Activated CD8-positive, alpha-beta memory T cell treated with anti-CD3 and anti-CD28 coated beads for 36 hours (primary cell): Measurements from ENCODE around the gene DPEP3. TPM values are rescaled to one million over a fixed set of nuclear protein-coding genes. Genes with fewer than 3 reads are reported as not detected.

Experiments
- CTCF ChIA-PET: fragments of 350-600 bp; sonication (Branson Sonifier 250); formaldehyde crosslinking; loops from one replicate; lab custom pipeline; 2021; ENCODE audit warnings: antibody characterized with exemption; lab: Charles Lee
- POLR2A ChIA-PET: fragments of 350-600 bp; sonication (Branson Sonifier 250); formaldehyde crosslinking; loops from one replicate; lab custom pipeline; 2021; ENCODE audit warnings: antibody characterized with exemption; lab: Charles Lee
- total RNA-seq, 2 experiments: library from RNA; stranded (reverse); gene quantifications; one replicate each; pipeline ENCODE4 v1.2.3, GENCODE V29; 2021

DPEP3 gene
- total RNA-seq, 2 experiments from 2014 or later = 0.17 to 0.40 TPM

DNA sequence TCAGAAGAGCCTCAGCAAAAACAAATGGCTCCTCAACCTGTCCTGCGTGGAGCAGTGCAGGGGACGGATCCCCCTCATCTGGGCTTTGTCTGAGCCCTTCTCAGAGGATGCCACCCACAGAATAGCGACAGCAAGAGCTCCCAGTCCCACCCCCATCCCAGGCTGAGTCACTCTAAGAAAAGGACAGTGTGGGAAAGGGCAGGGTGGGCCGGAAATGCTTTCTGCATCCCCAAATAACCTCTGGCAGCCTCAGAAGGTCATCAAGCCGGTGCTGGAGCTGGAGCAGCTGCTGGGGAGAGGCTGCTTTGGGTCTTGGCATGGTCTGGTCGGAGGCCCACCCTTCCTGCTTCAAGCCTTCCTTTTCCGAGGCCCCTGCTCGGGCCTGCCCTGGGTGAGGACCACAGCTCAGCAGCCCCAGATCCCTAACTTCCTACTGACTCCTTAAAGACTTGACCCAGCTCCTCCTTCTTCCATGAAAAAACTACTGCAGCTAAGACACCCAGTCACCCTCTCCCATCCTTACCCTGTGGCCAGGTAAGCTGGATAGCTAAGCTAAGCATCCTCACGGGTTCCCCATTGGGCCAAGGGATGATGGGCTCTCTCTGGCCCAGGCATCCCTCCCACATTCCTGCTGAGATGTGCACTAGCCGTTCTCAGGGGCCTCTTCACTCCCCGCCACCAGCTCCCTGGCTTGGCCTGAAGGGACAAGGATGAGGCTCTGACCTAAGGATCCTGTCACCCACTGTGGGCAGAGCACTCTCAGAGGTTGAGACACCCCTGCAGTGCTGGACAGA, 20.6 kb downstream of the DPEP3 start:
- ChIA-PET POLR2A (interaction anchor here (0.6 kb wide), 1 partner anchor 1386 kb away, joined by 3 read pairs; no protein-coding TSS in a partner anchor), CTCF (interaction anchor here (0.6 kb wide), 1 partner anchor 153 kb away, joined by 3 read pairs; no protein-coding TSS in a partner anchor)

GRCh38 chr16:67957622-67958021, 22.7 kb downstream of the DPEP3 start:
- CTCF ChIA-PET = no interaction called here

GRCh38 chr16:67954421-67955196, 25.7 kb downstream of the DPEP3 start:
- POLR2A ChIA-PET = no interaction called here
- CTCF ChIA-PET = interaction anchor here (1.4 to 1.7 kb wide), 2 partner anchors 12 to 71 kb away, joined by 3 to 6 read pairs; no protein-coding TSS in a partner anchor

More at GRCh38 chr16:67957622-67958021, 22.7 kb downstream of the DPEP3 start:
- POLR2A ChIA-PET = no interaction called here

GRCh38 chr16:67953641-67954375, 26.5 kb downstream of the DPEP3 start:
- POLR2A ChIA-PET = no interaction called here
- CTCF ChIA-PET = interaction anchor here (1.4 kb wide), 1 partner anchor 70 kb away, joined by 3 read pairs; no protein-coding TSS in a partner anchor

GRCh38 chr16:67951485-67951884, 28.8 kb downstream of the DPEP3 start:
- ChIA-PET CTCF (interaction anchor here (0.6 to 1.4 kb wide), 2 partner anchors 9 to 11 kb away, joined by 3 to 4 read pairs; no protein-coding TSS in a partner anchor), POLR2A (no interaction called here)

DNA sequence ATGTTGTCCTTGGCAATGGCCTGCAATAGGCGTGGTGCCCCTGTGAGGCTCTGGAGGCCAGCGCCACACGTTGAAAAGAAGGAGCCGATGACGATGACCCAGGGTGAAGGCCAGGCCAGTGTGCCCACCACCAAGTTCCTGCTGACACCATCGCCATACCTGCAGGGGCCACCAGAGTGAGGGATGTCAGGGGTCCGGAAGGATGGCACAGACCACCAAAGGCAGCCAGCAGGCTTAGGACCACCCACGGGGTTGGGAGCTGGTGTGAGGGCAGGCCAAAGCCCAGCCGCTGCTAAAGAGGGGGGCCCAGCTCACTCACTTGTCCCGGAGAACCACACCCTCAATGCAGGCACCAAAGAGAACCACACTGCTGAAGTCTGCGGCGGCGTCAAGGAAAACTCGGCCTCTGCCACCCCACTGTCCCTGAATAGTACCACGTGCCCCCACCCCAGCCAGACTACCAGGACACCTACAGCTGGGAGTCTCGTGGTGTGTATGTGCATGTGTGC, 29.9 kb downstream of the DPEP3 start:
- ChIA-PET POLR2A (interaction anchor here (0.7 to 1.2 kb wide), 3 partner anchors 13 to 178 kb away, joined by 3 to 5 read pairs (median 3); partner anchors contain the start of gene PSMB10), CTCF (interaction anchor here (1.4 kb wide), 1 partner anchor 8 kb away, joined by 4 read pairs; no protein-coding TSS in a partner anchor)

GRCh38 chr16:67949645-67950044, 30.7 kb downstream of the DPEP3 start:
- ChIA-PET CTCF (no interaction called here), POLR2A (interaction anchor here (0.7 to 1.2 kb wide), 3 partner anchors 9 to 177 kb away, joined by 3 read pairs; partner anchors contain the start of gene PSMB10)

- ChIA-PET POLR2A (no interaction called here), CTCF (no interaction called here)
These were observed 32.3 kb downstream of the DPEP3 start for GRCh38 chr16:67948015-67948414.

DNA sequence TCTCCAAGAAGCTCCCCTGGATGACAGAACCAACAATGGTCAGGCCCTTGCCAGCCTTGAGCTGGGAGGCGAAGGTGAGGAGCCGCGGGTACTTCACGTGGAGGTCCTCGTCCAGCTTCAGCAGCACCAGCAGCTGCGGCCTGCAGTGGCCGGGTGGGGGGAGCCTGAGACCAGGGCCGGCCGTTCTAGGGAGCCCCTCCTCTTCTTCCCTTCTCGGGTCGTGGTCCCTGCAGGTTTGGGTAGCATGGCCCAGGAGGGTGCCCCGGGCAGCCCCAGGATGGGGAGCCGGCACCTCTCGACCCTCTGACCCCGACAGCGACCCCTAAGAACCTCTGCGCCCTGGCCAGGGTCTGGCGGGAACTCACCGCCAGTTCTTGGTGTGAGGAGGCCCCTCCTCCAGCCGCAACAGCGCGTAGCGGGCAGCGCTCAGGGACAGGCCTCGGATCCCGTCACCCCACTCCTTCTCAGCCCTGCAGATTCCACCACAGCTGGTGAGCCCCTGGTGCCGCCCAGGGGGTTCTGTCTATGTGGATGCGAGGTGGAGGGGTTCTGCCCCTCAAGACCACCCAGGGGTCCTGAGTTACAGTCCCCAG, 33.2 kb downstream of the DPEP3 start:
- POLR2A ChIA-PET = no interaction called here
- CTCF ChIA-PET = no interaction called here

DNA sequence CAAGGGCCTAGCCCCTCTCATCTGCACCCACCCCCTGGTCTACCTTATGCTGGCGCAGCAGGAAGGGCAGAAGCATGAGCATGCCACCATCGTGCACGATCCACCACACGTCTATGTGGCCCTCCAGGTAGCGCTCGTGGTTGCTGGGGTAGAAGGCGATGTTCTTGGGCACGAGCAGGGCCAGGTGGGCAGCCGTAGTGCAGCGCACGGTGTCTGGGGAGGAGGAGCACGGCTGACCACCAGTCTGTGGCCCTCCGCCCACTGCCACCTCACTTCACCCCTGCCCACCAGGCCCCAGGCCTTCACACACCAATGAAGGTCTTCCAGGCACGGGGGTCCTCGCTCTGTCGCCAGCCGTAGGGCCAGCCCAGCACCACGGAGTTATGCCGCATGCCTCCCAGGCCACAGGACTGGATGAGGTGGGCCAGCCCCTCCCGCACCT, 34.1 kb downstream of the DPEP3 start:
- POLR2A ChIA-PET = no interaction called here
- CTCF ChIA-PET = no interaction called here

- ChIA-PET CTCF (interaction anchor here (0.8 kb wide), 1 partner anchor 11 kb away, joined by 3 read pairs; no protein-coding TSS in a partner anchor), POLR2A (interaction anchor here (0.5 kb wide), 1 partner anchor 42 kb away, joined by 6 read pairs; no protein-coding TSS in a partner anchor)
These were observed 34.8 kb downstream of the DPEP3 start for GRCh38 chr16:67945392-67945933.

DNA sequence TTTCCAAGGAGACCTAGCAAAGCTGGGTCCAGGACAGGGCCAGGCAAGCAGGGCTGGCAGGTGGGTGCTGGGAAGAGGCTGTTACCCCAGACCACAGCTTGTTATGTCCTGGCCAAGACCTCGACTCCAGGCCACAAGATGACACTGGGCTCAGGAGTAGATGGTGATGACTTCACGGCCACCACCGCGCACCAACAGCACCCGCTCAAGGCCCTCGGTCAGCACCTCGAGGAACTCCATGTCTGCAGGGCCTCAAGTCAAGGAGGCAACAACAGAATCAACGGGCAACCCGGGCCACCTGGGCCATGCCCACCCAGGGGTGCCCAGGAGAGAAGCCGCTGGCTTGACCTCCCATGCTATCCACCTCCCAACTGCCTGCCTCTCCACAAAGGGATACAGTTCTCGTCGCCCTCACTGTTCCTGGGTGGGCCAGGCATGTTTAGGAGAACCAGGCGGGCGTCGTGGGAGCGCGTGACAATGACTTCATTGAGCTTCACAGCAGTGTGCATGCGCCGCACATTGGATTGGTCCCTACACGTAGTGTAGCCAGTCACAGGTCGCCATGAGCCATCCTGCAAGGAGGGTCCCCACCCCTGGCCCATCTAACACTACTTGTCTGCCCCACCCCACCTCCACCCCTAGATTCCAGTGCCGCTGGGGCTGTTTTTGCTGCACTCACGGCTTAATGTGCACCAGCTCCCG, 35.5 kb downstream of the DPEP3 start:
- ChIA-PET POLR2A (interaction anchor here (0.5 kb wide), 1 partner anchor 41 kb away, joined by 6 read pairs; no protein-coding TSS in a partner anchor), CTCF (interaction anchor here (0.8 kb wide), 1 partner anchor 10 kb away, joined by 3 read pairs; no protein-coding TSS in a partner anchor)

GRCh38 chr16:67943619-67944504, 36.4 kb downstream of the DPEP3 start, which contains the start of gene LCAT:
Gene LCAT, minus strand, starts transcription at chr16:67944120. Its CDS starts 19 bp downstream, at chr16:67944101.
- POLR2A ChIA-PET = no interaction called here
- CTCF ChIA-PET = interaction anchor here (0.7 to 0.8 kb wide), 2 partner anchors 50 to 60 kb away, joined by 3 read pairs; no protein-coding TSS in a partner anchor

DNA sequence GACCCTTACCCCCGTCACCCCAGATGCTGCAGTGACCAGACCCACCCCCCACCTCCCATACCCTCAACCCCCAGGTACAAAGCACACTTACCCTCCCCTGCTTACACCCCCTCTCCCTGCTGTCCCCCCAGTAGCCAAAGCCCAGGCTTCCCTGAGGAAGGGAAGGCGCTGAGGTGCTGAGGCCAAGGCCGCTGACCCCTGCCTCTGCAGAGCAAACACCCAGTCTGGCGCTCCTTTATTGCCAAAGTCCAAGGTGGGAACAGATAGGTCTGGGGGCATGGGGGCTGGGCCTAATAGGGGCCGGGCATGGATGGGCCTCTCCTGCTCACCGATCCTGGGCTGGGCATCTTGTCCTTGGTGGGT, 37.1 kb downstream of the DPEP3 start:
- ChIA-PET POLR2A (no interaction called here), CTCF (interaction anchor here (0.7 to 1.2 kb wide), 4 partner anchors 22 to 123 kb away, joined by 3 to 6 read pairs (median 3); no protein-coding TSS in a partner anchor)

DNA sequence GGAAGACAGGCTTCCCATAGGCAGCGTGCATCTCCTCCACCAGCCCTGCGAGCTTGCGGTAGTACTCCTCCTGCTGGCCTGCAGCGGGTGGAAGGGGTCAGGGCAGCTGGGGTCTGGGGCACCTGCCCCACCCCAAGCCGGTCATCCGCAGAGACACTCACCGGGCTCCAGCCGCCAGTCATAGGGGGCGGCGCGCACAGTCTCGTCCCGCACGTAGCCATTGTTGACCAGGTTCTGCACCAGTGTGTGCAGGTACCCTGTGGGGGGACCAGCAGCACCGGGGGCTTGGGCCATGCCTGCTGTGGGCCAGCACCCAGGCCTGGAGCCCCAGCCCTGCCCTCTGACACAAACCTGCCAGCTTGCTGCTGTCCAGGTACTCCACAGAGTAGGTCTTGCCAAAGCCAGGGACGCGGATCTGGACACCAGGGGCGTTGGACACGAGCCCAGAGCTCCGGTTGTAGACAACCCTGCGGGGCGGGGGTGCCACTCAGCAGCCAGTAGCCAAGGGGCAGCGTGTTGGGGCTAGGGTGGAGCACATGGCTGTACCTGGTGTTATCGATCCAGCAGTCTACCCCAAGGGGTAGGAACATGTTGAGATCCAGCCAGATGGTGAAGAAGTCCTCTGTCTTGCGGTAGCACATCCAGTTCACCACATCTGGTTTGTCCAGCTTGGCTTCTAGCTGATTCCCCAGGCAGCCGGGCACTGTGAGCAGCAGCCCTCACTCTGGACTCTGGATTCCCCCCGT, 37.6 kb downstream of the DPEP3 start:
- ChIA-PET CTCF (interaction anchor here (0.7 to 2.4 kb wide), 15 partner anchors 9 to 126 kb away, joined by 3 to 8 read pairs (median 3); no protein-coding TSS in a partner anchor), POLR2A (interaction anchor here (0.8 kb wide), 1 partner anchor 35 kb away, joined by 3 read pairs; no protein-coding TSS in a partner anchor)
